Activated naive CD8-positive, alpha-beta T cell treated with anti-CD3 and anti-CD28 coated beads for 36 hours (primary cell): ENCODE measurements around the gene DDOST. TPM values are rescaled to one million over a fixed set of nuclear protein-coding genes. Genes with fewer than 3 reads are reported as not detected.
A peak's percentile ranks its signal among the peaks of the same experiment; 100 is the strongest.

Experiments
- DNase-seq: peaks from one replicate; pipeline ENCODE4 v3.0.0; 2021
- H3K27ac Mint-ChIP-seq: one replicate; pipeline ENCODE4 v1.8.0; 2022; ENCODE audit warnings: mild to moderate bottlenecking, moderate library complexity, mixed read lengths
- H3K27me3 Mint-ChIP-seq: one replicate; pipeline ENCODE4 v1.8.0; 2022; ENCODE audit warnings: mild to moderate bottlenecking, mixed read lengths
- H3K36me3 Mint-ChIP-seq: one replicate; pipeline ENCODE4 v1.8.0; 2021; ENCODE audit warnings: mild to moderate bottlenecking, mixed read lengths
- H3K4me1 Mint-ChIP-seq: one replicate; pipeline ENCODE4 v1.8.0; 2021; ENCODE audit warnings: mixed read lengths
- H3K4me3 Mint-ChIP-seq: one replicate; pipeline ENCODE4 v1.8.0; 2022; ENCODE audit warnings: mild to moderate bottlenecking, moderate library complexity, mixed read lengths
- H3K9me3 Mint-ChIP-seq: one replicate; pipeline ENCODE4 v1.8.0; 2022; ENCODE audit warnings: mixed read lengths
- total RNA-seq, 2 experiments: library from RNA; stranded (reverse); gene quantifications; one replicate each; pipeline ENCODE4 v1.2.3, GENCODE V29; 2021

Gene DDOST
- total RNA-seq, 2 experiments from 2014 or later = 156 to 164 TPM

DNA sequence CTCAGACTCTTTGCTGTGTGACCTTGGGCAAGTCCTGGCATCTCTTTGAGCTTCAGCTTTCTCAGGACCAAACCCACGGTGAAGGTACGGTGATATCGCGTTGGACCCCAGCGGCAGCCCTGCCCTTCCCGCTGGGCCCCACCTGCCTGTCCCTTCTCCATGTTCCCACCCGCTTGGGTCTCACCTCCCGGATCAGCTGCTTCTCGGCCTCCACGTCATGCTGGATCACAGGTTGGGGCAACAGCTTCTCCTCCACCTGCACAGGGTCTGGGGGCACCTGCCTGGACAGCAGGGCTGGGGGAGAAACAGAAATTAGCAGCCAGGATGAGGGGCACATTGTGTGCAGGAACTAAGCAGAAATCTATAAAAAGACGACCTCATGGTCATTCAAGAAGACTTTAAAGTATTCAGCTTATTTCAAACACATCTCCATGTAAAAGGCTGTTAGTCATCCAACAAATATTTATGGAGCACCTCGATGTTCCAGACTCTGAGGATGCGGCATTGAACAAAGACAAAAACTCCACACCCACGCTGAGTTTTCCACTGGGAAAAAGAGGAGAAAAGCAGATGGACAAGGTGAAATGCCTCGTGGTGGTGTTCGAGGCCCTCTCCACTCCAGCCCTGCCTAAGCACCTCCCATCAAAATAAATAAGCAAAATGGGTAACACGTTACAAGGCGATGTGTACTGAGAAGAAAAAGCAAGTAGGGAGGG, 37.2 kb upstream of the DDOST start:
- H3K36me3 Mint-ChIP-seq = no peaks in the 10 kb centered on the region
- H3K4me3 Mint-ChIP-seq = no peak overlapping the region
- H3K9me3 Mint-ChIP-seq = no peaks in the 10 kb centered on the region

GRCh38 chr1:20697563-20697962, 36.4 kb upstream of the DDOST start:
- no peak overlapping the region for H3K4me3 Mint-ChIP-seq
- H3K4me1 Mint-ChIP-seq = peaks cover 7% of the 10 kb centered on the region
- H3K9me3 Mint-ChIP-seq = no peaks in the 10 kb centered on the region
- no peaks in the 10 kb centered on the region for H3K27me3 Mint-ChIP-seq
- DNase-seq = no peak
- no peaks in the 10 kb centered on the region for H3K36me3 Mint-ChIP-seq
- H3K27ac Mint-ChIP-seq = no peak overlapping the region

More for the DNA sequence above, 37.2 kb upstream of the DDOST start:
- Mint-ChIP-seq H3K27ac (no peak overlapping the region), H3K27me3 (no peaks in the 10 kb centered on the region), H3K4me1 (peaks cover 7% of the 10 kb centered on the region)
- DNase-seq = no peak

- Mint-ChIP-seq H3K36me3 (no peaks in the 10 kb centered on the region), H3K27me3 (no peaks in the 10 kb centered on the region), H3K9me3 (no peaks in the 10 kb centered on the region), H3K4me1 (peaks cover 7% of the 10 kb centered on the region), H3K27ac (peak overlapping the region; percentile 25), H3K4me3 (peak overlapping the region; percentile 78)
- DNase-seq = peak; percentile 78
These were observed 35.5 kb upstream of the DDOST start for GRCh38 chr1:20696397-20697333.

DNA sequence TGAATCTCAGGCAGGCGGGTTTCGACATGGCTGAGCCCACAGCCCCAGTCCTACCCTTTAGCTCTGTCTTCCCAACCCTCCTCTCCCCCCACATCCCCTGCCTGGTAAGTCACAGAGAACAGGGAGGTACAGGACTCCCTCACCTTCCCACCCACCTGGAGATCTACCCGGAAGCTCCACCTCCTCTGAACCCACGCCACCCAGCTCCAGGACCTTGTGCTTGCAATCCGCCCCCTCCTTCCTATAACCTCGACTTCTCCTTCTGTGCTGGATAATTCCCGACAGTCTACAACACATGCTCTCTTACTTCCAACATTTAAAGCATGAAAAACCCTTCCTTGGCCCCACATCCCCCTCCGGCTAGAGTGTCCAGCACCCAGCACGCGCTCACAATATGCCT, 34.3 kb upstream of the DDOST start:
- no peaks in the 10 kb centered on the region for H3K36me3 Mint-ChIP-seq
- H3K27me3 Mint-ChIP-seq = no peaks in the 10 kb centered on the region
- peaks cover 7% of the 10 kb centered on the region for H3K4me1 Mint-ChIP-seq
- DNase-seq = no peak
- no peak overlapping the region for H3K27ac Mint-ChIP-seq
- peak overlapping the region; percentile 78 for H3K4me3 Mint-ChIP-seq
- no peaks in the 10 kb centered on the region for H3K9me3 Mint-ChIP-seq

DNA sequence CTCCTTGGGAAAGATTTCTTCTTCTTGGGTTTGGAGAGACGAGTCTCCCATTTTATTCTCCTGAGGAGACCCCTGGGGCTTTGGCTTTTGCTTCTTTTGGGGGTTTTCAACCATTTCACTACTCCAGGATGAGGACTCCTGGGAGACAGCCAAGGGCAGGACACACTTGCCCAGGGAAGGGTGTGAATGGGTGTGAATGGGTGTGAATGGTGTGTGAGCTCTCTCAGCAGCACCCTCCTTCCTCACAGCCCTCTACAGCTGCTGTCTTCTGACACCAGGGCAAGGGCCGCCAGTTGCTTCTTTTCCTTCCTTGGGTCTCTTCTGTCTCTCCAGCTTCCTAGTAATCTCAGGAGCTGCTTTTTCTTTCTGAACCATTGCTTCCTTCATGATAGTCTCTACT, 32.5 kb upstream of the DDOST start:
- H3K27ac Mint-ChIP-seq = no peak overlapping the region
- H3K4me1 Mint-ChIP-seq = peaks cover 7% of the 10 kb centered on the region
- no peaks in the 10 kb centered on the region for H3K36me3 Mint-ChIP-seq
- no peaks in the 10 kb centered on the region for H3K27me3 Mint-ChIP-seq
- H3K4me3 Mint-ChIP-seq = no peak overlapping the region
- DNase-seq = no peak
- no peaks in the 10 kb centered on the region for H3K9me3 Mint-ChIP-seq

GRCh38 chr1:20691872-20692271, 30.7 kb upstream of the DDOST start:
- Mint-ChIP-seq H3K4me1 (peaks cover 7% of the 10 kb centered on the region), H3K27me3 (no peaks in the 10 kb centered on the region), H3K27ac (no peak overlapping the region), H3K36me3 (no peaks in the 10 kb centered on the region), H3K4me3 (no peak overlapping the region), H3K9me3 (no peaks in the 10 kb centered on the region)
- no peak for DNase-seq

DNA sequence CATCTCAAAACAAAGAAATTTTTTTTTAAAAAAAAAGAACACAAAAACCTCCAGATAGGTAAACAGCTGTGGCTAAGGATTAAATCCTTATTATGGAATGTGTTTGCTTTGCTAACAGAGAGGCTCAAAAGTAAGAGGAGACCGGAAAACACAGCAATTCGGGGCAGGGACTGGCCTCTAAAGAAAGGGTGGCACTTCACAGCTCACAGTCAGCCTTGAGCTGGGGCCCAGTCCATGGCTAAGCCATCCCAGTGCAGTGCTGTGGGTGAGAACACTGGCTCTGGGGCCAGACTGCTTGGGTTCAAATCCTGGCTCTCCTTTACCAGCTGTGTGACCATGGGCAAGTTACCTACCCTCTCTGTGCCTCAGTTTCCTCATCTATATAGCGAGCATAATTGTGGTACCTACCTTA, 28.5 kb upstream of the DDOST start:
- Mint-ChIP-seq H3K9me3 (no peaks in the 10 kb centered on the region), H3K4me1 (no peaks in the 10 kb centered on the region), H3K4me3 (no peak overlapping the region), H3K36me3 (no peaks in the 10 kb centered on the region), H3K27me3 (no peaks in the 10 kb centered on the region), H3K27ac (no peak overlapping the region)
- no peak for DNase-seq

DNA sequence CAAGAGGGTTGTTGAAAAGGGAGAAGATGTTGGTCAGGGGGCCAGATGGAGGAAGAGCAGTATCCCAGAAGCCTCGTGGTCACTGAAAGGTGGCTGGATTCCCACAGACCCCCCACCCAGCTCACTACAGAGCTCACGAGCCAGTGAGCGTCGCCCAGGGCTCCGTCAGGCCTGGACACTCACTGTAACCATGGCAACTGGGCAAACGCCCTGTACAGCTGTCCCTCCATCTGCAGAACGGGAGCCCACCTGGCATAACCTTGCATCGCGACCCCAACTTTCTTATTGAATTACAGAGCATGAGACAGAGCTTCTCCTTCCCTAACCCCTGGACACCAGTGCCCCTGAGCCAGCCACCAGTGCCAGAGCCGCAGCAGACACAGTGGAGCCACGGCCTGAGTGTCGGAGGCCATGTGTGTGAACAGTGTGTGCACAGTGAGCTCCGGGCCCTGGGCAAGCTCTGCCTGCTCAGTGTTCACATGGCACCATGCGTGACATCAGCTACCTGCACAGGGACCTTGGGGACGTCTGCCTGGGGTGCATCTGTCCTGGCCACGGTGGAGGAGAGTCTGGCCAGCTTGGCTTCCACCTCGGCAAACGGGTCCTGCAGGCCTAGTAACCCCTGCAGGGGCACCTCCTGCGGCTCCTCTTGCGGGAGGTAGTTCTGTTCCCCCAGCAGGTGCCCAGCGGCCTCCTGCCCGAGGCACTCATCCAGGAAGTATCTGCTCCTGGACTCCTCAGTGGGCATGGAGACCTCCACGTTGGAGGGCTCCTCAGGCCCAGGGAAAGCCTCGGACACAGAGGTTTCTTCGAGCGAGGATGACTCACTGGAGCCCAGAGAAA, 25.9 kb upstream of the DDOST start:
- peaks cover 9% of the 10 kb centered on the region for H3K27me3 Mint-ChIP-seq
- no peak for DNase-seq
- no peaks in the 10 kb centered on the region for H3K4me1 Mint-ChIP-seq
- H3K27ac Mint-ChIP-seq = no peak overlapping the region
- no peaks in the 10 kb centered on the region for H3K36me3 Mint-ChIP-seq
- no peak overlapping the region for H3K4me3 Mint-ChIP-seq
- H3K9me3 Mint-ChIP-seq = no peaks in the 10 kb centered on the region

DNA sequence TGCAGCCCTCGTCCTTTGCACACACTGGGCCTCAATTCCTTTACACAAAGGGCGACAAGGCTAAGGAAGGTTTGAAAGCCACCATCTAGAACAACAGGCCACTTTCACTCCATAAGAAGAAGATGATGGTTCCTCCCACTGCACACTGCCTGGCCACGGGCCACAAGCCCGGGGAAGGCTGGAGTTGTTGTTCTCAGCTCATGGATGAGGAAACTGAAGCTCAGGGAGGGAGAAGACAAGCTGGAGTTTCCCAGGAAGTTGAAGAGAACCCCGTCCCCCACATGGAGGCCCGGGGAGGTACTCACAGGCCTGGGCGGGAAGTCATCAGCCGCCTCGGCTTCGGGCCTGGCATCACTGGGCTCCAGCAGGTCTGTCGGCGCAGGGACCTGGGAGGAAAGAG, 24.6 kb upstream of the DDOST start:
- no peaks in the 10 kb centered on the region for H3K9me3 Mint-ChIP-seq
- H3K27me3 Mint-ChIP-seq = peaks cover 9% of the 10 kb centered on the region
- no peak overlapping the region for H3K4me3 Mint-ChIP-seq
- DNase-seq = no peak
- H3K4me1 Mint-ChIP-seq = no peaks in the 10 kb centered on the region
- no peaks in the 10 kb centered on the region for H3K36me3 Mint-ChIP-seq
- no peak overlapping the region for H3K27ac Mint-ChIP-seq

GRCh38 chr1:20685099-20685662, 24.0 kb upstream of the DDOST start:
- H3K36me3 Mint-ChIP-seq = no peaks in the 10 kb centered on the region
- H3K27ac Mint-ChIP-seq = no peak overlapping the region
- no peak for DNase-seq
- H3K27me3 Mint-ChIP-seq = peaks cover 15% of the 10 kb centered on the region
- no peaks in the 10 kb centered on the region for H3K4me1 Mint-ChIP-seq
- no peak overlapping the region for H3K4me3 Mint-ChIP-seq
- H3K9me3 Mint-ChIP-seq = no peaks in the 10 kb centered on the region

DNA sequence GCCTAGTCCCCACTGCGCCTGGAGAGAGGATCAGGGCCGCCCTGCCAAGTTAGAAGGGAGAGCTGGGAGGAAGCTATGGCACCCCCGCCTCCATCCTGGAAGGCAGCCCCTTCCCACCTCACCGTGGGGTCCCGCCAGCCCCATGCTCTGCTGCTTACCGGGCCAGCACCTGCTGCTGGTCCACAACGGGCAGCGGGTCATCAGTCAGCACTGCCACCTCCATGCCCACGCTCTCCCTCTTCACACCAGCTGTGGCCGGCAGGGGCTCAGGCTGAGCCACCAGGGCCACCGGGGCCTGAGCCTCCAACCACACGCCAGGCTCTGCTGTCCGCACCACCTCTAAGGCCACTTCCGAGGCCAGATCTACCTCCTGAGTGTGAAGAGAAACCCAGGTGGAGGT, 23.5 kb upstream of the DDOST start:
- H3K9me3 Mint-ChIP-seq = no peaks in the 10 kb centered on the region
- no peak overlapping the region for H3K4me3 Mint-ChIP-seq
- H3K27me3 Mint-ChIP-seq = peaks cover 18% of the 10 kb centered on the region
- DNase-seq = no peak
- H3K27ac Mint-ChIP-seq = no peak overlapping the region
- H3K4me1 Mint-ChIP-seq = no peaks in the 10 kb centered on the region
- H3K36me3 Mint-ChIP-seq = no peaks in the 10 kb centered on the region

DNA sequence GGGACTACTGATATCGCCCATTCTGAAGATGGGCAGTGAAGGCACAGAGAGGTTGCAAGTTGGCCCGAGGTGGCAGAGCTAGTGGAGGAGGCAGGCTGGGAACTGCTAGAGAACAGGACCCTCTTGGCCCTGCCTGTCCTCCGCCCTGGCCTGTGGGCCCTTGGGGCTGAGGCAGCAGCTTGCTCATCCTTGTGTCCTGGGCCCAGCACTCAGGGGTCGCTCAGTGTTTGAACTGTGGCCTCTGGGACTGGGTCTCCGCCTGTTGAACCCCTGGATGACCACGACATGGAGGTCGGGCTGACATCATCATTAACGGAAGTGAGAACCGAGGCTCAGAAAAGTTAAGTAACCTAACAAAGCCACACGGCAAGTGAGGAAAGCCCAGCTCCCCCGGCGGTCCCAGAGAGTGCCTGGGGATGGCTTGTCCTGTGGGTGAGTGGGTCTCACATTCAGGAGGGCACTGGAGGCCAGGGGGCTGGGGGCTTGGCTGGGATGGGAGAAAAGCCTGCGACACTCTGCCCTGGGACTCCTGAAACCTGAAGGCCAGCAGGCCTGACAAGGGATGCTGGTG, 23.0 kb upstream of the DDOST start:
- no peaks in the 10 kb centered on the region for H3K9me3 Mint-ChIP-seq
- H3K4me3 Mint-ChIP-seq = no peak overlapping the region
- DNase-seq = no peak
- H3K27ac Mint-ChIP-seq = no peak overlapping the region
- H3K27me3 Mint-ChIP-seq = peaks cover 18% of the 10 kb centered on the region
- H3K4me1 Mint-ChIP-seq = no peaks in the 10 kb centered on the region
- H3K36me3 Mint-ChIP-seq = no peaks in the 10 kb centered on the region

DNA sequence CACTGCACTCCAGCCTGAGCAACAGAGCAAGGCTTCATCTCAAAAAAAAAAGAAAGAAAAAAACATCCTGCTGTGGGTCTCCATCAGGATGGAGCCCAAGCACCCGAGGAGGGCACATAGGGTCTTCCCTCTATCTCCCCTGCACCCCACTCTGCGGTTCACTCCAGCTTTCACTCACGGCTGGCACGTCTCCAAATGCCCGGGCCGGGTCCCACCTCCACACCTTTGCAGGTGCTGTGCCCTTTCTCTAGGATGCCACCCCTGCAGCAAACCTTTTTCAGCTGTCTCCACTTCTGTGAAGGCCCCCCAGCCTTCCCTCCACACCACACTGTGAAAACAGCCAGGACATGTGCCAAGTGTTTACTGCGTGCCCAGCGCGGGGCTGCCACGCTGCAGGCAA, 22.4 kb upstream of the DDOST start:
- no peaks in the 10 kb centered on the region for H3K9me3 Mint-ChIP-seq
- no peak overlapping the region for H3K4me3 Mint-ChIP-seq
- peaks cover 4% of the 10 kb centered on the region for H3K4me1 Mint-ChIP-seq
- peaks cover 18% of the 10 kb centered on the region for H3K27me3 Mint-ChIP-seq
- no peak overlapping the region for H3K27ac Mint-ChIP-seq
- H3K36me3 Mint-ChIP-seq = no peaks in the 10 kb centered on the region
- no peak for DNase-seq

- Mint-ChIP-seq H3K27ac (no peak overlapping the region), H3K4me3 (no peak overlapping the region), H3K36me3 (peaks cover 2% of the 10 kb centered on the region)
These were observed 21.5 kb upstream of the DDOST start for GRCh38 chr1:20682571-20683236.

More at GRCh38 chr1:20682571-20683236, 21.5 kb upstream of the DDOST start:
- peaks cover 18% of the 10 kb centered on the region for H3K27me3 Mint-ChIP-seq
- DNase-seq = no peak
- H3K4me1 Mint-ChIP-seq = peaks cover 7% of the 10 kb centered on the region
- peaks cover 6% of the 10 kb centered on the region for H3K9me3 Mint-ChIP-seq
